HG02623 (cell line): Measurements from ENCODE around the gene DIS3L2.
"Not testable (repeated sequence)": the region's sequence is repeated elsewhere in the genome, so short reads cannot be mapped to it uniquely, and the experiment has no call there.

Source experiments
- ATAC-seq: cut with Tn5 transposase; IDR thresholded peaks from one replicate; pipeline ENCODE4 v1.9.1; 2021; ENCODE audit warnings: moderate library complexity; ENCODE audit not compliant: unreplicated experiment

The DIS3L2 gene

DNA sequence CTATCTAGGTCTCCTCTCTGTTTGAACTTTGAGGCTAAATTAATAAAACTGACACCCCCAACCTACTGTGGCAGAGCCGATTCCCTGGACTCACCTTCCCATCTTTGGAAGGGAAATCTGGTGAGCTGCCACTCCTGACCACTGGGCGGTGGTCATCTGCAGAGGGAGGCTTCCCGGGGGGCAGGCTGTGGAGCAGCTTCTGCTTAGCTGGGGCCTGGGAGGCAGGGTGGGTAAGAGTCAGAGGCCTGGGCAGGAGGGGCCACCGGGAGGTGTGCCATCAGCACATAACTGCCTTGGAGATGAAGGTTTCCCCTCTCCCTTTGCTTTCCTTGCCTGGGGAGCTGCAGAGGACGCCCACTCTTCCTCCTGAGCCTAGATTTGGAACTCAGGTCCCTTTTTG, 33.0 kb upstream of the DIS3L2 start:
- ATAC-seq = no peak

DNA sequence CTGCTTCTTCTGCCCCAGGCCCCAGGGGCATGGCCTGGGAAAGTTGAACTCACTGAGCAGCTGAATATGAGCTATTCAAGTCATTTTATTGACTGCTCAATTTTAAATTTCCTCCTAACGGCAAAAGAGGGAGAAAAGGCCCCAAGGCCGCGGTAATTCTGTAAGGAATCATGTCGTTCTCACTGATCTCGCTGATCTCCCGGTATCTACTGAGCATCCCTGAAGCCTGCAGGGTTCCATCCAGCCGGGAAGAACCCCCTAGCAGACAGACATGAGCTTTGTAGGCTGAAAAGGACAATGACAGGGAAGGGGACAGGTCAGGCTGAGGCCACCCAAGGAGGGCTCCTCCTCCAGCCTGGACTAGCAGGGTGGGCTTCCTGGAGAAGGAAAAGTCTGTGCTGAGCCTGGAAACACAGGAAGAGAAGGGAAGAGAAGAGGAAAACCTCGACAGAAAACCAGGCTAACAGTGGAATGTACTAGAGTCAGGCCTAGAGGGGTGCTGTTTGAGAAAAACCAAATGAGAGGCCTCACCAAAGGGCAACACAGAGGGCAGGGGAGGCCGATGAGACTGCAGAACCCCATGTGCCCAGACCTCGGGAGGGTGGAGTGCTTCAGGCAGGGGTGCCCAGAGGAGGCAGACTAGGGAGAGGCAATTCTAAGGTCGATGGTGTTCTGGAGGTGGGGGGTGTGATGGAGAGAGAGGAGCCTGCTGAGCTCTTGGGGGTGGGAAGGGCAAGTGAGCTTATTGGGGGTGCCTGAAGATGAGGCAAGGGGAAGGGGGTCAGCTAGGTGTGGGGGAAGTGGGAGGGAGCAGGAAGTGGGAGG, 32.4 kb upstream of the DIS3L2 start:
- ATAC-seq = no peak

GRCh38 chr2:231929961-231930592, 31.4 kb upstream of the DIS3L2 start:
- no peak for ATAC-seq

- no peak for ATAC-seq
Measured at GRCh38 chr2:231930593-231931281, 30.8 kb upstream of the DIS3L2 start.

DNA sequence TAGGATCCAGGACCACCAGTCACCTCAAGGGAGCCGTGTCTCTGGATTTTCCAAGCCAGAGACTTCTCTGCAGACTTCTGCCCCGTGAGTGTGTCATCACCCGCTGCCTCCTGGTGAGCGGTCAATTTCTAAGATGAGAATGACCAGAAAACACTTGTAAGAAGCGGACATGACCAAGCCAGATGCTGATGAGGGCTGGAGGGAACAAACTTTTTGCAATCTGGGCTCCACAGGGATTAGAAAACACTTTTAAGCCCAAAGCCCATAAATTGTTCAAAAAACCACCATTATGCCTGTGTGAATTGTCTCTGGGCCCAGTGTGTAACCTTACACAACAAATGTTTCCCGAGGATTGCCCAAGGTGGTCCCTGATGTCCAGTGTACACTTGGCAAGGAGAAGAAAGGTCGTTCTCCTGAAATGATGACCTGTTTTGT, 30.0 kb upstream of the DIS3L2 start:
- no peak for ATAC-seq

DNA sequence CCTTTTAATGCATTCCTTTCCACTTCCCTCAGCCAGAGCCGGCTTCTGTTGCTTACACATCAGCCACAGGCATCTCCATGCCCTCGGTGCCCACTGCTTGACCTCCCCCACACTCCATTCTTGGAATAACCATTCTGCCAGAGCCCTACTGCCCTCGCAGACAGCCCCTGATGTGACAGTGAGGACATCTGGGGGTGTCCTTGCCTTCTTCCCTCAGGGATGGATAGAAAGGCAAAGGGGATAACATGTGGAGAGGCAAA, 28.9 kb upstream of the DIS3L2 start:
- no peak for ATAC-seq

DNA sequence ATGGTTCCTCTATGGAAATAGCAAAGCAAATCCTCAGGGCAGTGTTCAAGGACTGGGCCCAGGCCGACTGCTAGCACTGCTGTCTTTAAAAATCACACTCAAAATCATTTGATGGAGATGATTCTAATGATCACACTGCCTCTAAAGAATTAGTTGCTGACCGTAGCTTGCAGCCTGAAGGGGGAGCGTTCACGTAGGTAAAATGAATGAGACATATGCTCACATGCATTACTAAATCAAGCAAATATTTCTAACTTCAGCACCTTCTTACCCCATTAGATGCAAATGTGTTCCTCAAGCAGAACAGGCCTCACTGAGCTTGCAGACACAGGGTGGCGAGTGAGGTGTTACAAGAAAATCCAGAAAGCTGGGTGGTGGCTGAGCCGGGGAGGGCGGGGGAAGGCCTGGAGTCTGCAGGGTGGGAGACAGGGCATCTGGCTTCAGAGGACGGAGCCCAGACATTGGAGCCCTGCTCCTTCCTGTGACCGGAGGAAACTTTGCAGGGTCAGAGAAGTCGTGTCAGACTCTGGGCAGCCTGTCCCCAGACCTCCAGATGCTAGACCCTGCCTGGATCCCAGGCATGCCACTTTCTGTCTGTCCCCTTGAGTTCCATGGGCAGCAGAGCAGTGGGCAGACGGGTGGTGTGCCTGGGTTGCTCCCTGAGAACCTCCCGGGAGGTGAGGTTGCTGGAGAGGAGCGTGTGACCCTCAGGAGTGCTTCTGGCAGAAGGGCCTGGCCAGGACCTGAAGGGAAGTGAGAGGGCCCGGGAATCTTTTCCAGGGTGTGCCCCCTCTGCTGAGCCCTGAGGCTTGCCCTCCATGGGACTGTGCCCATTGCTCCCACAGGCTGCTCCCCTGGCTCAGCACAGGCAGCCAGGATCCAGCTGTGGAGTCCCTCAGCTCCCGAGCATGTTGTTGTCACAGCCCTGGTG, 28.3 kb upstream of the DIS3L2 start:
- ATAC-seq = no peak

DNA sequence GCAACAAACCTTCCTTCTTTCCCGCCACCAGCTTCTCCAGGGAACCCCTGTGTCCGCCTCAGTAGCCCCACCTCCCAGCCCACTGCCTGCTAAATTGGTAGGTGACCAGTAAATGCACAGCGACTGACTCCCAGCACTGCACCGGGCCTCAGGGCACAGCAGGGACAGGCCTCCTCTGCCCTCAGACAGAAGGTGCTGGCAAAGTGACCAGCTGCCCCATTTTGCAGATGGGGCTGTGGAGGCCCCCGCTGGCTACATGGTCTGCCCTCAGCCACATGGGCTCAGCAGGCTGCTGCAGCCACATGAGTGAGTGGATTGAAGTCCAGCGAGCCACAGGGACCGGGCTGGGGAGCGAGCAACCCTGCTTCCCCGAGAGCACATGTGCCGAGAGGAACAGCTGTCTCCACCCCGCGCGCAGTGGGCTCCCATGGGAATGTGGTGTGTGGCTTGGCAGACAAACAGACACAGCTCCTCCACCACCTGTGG, 27.6 kb upstream of the DIS3L2 start:
- ATAC-seq = no peak

DNA sequence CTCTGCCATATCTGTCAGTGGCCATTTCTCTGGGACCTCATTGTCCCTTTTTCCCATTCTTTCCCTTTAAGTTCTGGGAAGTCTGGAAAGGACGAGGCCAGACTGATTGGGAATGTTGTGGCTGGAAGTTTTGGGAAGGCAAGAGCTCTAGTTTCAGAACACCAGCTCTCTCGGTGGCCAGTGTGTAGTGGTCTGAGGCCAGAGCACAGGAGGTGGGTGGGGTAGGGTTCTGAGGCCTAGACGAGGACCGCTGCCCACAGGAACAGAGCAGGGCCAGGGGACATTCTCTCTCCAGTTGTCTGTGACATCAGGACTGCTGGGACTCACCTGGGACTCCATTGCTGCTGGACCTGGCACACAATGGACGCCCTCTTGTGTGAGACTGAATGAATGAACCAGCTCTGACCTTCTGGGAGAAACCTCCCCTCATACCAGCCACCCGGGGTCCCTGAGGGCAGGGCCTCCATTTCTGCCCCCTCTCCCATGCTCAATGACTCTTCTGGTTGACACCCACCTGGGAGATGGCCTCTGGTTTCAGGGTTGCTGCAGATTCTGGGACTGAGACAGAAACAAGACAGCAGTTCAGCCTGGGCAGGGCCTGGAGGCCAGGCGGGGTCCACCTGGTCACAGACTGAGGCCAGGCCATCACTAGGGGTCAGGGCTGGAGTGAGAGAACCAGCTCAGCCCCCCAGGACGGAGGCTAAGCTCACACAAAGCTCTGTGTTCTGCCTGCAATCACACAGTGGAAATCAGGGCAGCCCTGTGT, 26.9 kb upstream of the DIS3L2 start:
- no peak for ATAC-seq

- no peak for ATAC-seq
Measured at GRCh38 chr2:231935207-231935524, 26.3 kb upstream of the DIS3L2 start.

DNA sequence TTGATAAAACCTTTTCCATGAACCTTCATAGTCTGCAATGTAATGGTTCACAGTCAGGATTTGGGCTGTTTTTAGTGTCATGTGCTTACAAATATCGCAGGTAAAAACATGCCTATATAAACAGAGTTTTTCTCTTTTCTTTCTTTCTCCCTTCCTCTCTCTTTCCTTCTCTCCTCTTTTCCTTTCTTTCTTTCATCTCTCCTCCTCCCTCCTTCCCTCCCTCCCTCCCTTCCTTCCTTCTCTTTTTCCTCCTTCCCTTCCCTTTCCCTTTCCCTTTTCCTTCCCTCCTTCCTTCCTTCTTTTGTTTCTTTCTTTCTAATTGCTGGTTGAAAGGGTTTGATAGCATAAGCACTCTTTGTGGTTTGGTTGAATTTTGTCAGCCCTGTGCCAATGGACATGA, 25.7 kb upstream of the DIS3L2 start:
- ATAC-seq = no peak

DNA sequence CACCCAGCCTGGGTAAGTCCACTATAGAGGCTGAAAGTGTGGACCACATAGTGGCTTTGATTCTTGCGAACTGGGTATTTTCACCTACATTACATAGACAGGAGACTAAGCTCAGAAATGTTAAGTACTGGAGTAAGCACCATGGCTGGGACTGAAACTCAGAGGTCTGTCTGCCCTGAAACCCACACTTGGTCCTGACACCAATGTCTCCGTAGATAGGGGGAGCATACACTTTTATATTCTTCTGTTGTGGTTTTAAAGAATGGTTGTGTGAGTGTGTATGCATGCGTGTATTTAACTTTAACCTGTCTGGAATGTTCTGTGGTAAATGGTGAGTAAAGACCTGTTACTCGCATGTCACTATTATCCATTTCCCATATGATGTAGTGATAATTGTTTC, 25.0 kb upstream of the DIS3L2 start:
- no peak for ATAC-seq

DNA sequence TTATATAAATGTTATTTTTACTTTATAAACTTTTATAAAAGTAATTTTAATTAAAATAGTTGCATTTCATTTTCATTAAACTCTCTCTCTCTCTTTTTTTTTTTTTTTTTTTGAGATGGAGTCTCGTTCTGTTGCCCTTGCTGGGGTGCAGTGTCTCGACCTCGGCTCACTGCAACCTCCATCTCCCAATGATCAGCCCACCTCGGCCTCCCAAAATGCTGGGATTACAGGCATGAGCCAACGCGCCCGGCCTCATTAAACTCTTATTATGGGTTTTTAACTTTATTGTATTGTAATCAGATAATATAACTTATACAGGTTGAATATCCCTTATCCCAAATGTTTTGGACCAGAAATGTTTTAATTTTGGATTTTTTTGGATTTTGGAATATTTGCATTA, 24.5 kb upstream of the DIS3L2 start:
- ATAC-seq = no peak

DNA sequence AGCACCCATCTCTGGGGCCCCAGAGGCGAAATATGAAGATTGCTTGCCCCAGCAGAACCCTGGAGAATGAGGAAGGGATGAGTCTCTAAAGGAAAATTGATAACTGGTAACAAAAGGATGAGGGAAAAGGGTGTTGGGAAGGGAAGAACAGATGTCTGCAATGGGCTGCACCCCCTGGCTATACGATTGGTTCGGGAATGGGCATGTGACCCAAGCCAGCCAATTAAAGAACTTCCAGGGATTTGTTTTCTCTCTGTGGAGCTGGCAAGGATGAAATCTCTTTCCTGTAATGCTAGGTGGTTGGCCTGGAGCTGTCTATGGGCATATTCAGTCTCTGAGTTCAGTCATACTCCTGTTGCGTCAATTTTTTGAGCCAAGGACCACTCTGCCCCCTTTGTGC, 22.5 kb upstream of the DIS3L2 start:
- no peak for ATAC-seq

DNA sequence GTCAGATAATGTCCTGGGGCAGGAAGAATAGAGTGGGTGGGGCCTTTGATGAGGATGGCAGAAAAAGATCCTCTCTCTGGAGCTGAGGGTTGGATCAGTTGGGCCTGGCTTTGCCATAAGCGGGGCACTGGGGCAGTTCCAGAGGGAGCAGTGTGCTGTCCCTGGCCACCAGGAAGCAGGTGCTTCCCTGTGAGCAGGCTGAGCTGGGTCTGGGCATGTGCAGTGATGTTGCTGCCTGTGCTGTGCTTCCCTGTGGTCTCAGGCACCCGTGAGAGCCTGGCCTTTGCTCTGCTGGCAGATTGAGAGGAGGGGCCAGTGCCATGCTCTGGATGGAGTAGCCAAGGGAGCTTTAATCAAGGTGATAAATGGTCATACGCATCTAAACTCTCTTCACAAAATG, 20.7 kb upstream of the DIS3L2 start:
- ATAC-seq = no peak

DNA sequence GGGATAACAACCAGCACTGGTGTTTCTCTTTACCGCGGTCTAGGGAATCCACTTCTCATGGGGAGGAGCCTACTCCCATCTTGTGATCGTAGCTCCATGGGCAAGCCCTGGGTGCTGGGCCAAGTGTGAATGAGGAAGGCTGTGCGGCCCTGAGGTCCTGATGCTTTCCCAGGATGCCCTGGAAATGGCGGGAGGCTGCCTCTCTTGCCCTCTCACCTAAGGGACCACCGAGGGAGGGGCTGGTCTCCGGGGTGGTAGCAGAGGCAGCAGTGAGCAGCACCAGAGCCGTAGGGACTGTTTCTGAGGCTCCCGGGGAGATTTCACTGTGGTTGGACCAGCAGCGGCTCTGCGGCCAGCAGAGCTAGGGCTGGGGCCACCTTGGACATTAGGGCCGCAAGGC, 19.8 kb upstream of the DIS3L2 start:
- no peak for ATAC-seq

GRCh38 chr2:231942180-231942579, 19.3 kb upstream of the DIS3L2 start:
- ATAC-seq = no peak

DNA sequence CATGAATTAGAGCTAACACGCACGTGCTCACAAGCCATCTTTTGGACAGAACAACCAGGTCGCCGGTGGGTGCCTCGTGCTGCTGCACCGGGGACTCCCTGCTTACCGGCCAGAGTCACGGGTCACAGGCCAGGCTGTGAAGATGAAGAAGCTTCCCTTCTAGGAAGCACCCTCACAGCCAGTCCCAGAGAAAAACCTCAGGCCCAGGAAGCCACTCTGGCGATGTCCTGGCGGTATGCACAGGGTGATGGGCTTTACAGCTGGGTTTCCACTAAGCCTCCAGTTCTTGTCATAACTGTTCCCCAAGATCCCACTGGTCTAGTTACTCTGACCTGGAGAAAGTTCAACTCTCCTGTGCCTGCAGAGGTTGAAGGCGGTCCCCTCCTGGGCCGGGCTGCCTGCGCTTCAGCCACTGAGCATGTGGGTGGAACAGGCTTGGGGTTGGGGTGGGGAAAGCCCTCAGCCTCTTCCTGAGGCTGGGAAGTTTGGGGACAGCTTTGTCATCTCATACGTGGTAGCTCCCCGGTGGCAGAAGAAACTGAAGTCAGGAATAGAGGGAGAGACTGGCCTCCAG, 15.2 kb upstream of the DIS3L2 start:
- no peak for ATAC-seq

- not testable (repeated sequence) for ATAC-seq
Measured at GRCh38 chr2:231947112-231947511, 14.4 kb upstream of the DIS3L2 start.

DNA sequence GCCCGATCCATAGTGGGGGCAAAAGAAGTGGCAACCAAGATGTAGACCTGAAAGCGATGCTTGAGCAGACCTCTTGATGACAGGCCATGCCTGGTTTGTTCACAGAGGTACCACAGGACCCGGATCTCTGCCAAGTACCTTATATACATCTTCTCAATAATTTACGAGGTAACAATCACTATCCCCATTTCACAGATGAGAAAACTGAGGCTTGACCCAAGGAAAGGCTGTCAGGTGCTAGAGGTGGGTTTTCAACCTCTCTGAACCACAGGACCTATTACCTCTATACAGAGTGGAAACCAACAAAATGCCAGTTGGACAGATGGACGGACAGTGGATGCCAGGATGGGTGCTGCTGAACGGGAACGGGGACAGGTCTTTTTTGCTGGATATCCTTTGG, 13.8 kb upstream of the DIS3L2 start:
- ATAC-seq = no peak
